ENCODE results near the gene JAG1. TPM values are rescaled to one million over a fixed set of nuclear protein-coding genes. Genes with fewer than 3 reads are reported as not detected.

JAG1 gene
- polyA plus RNA-seq, 10 donors = 29.0 to 53.6 (median 36.3) TPM

- DNase-seq = no peak
Measured at GRCh38 chr20:10669843-10670446, 3.9 kb downstream of the JAG1 start.

- DNase-seq = no peak
Measured at GRCh38 chr20:10668677-10669368, 5.0 kb downstream of the JAG1 start.

GRCh38 chr20:10667560-10668167 is 6.1 kb downstream of the JAG1 start:
- DNase-seq = no peak

GRCh38 chr20:10667077-10667401 is 6.8 kb downstream of the JAG1 start:
- DNase-seq = no peak

GRCh38 chr20:10666221-10667076 is 7.3 kb downstream of the JAG1 start:
- no peak for DNase-seq

- no peak for DNase-seq
Measured at GRCh38 chr20:10665791-10666190, 8.0 kb downstream of the JAG1 start.

- DNase-seq = no peak
Measured at GRCh38 chr20:10665027-10665561, 8.7 kb downstream of the JAG1 start.

- no peak for DNase-seq
Measured at GRCh38 chr20:10663756-10664155, 10.0 kb downstream of the JAG1 start.

GRCh38 chr20:10662661-10663458 is 10.9 kb downstream of the JAG1 start:
- no peak for DNase-seq

GRCh38 chr20:10662151-10662550 is 11.6 kb downstream of the JAG1 start:
- no peak for DNase-seq

GRCh38 chr20:10661261-10661660 is 12.5 kb downstream of the JAG1 start:
- DNase-seq = no peak

- DNase-seq = no peak
Measured at GRCh38 chr20:10660661-10661060, 13.1 kb downstream of the JAG1 start.

GRCh38 chr20:10659651-10660601 is 13.9 kb downstream of the JAG1 start:
- DNase-seq = no peak

- no peak for DNase-seq
Measured at GRCh38 chr20:10658876-10659632, 14.7 kb downstream of the JAG1 start.

GRCh38 chr20:10658051-10658823 is 15.6 kb downstream of the JAG1 start:
- no peak for DNase-seq

GRCh38 chr20:10657453-10657852 is 16.3 kb downstream of the JAG1 start:
- DNase-seq = no peak

GRCh38 chr20:10655720-10656669 is 17.8 kb downstream of the JAG1 start:
- DNase-seq = no peak

Data from muscle of back (tissue), 11 donors.